Measurements from ENCODE around the gene POF1B. TPM values are rescaled to one million over a fixed set of nuclear protein-coding genes. Genes with fewer than 3 reads are reported as not detected.

Gene POF1B, protein sequence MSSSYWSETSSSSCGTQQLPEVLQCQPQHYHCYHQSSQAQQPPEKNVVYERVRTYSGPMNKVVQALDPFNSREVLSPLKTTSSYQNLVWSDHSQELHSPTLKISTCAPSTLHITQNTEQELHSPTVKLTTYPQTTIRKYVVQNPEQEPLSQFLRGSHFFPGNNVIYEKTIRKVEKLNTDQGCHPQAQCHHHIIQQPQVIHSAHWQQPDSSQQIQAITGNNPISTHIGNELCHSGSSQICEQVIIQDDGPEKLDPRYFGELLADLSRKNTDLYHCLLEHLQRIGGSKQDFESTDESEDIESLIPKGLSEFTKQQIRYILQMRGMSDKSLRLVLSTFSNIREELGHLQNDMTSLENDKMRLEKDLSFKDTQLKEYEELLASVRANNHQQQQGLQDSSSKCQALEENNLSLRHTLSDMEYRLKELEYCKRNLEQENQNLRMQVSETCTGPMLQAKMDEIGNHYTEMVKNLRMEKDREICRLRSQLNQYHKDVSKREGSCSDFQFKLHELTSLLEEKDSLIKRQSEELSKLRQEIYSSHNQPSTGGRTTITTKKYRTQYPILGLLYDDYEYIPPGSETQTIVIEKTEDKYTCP
- total RNA-seq (2022; extraction: Qiagen RNA extraction): 2.0 to 2.9 TPM (median 2.3 TPM) in 5 replicates

DNA sequence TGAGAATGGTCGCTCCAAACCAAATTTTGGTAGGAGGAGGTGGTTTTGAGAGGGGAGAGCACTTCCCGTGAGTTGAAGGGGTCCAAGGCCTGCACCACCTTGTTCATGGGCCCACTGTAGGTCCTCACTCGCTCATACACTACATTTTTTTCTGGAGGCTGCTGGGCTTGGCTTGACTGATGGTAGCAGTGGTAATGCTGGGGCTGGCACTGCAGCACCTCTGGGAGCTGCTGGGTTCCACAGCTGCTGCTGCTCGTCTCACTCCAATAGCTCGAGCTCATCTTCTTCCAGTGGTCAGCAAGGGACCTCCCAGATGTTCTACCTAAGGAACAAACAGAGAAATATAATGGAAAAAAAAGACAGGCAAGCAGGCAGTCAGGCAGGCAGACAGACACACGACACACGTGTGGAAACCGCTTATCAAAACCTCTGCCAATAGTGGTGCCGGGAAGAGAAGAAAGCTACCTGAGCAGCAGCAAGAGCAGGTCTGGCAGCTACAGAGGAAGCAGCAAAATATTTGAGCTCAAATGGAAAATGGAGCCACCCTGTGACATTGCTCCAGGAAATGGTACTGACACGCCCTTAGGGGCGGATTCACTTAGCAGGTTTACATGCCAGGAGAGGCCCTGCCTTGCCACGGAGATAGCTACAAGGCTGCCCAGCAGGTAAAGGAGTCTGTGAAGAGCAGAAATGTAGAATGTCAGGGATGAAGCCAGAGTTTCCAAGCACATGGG is at the start of gene POF1B:
Gene POF1B (minus strand): TSS at position 492 of the 734 bp plus-strand sequence. CDS start 211 bp downstream, at position 281.

DNA sequence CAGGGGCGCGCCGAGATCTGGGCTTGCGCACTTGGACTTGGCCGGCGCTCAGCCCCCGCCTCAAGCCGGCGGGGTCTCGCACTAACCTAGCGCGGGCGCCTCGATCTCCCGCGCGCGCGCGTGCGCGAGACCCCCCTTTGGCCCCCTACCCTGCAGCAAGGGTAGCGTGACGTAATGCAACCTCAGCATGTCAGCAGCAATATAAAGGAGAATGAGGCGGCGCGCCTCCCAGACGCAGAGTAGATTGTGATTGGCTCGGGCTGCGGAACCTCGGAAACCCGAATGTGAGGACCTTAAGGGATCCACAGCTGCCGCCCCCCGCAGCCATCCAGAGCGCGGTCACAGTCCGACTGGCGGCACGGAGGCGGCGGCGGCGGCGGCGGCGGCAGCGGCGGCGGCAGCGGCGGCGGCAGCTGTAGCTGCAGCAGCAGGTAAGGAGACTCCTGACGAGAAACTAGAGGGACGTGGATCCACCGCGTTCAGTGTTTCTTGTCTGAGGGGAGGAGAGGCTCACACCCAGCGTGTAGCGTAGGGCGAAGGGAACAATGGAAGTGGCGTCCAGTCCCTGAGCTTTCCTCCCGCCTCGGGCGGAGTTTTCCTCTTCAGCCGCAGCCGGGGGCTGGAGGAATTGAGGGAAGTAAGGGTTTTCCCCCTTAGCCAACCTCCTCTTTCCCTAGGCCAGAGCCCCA is 135.6 kb downstream of the POF1B start, which contains the start of the genes SATL1 and ZNF711:
Gene SATL1 (minus strand): TSS at position 19 of the 689 bp plus-strand sequence. CDS start 134,811 bp downstream, outside the sequence.
Gene ZNF711 (plus strand): TSS at position 231 of the 689 bp plus-strand sequence. CDS start 3,582 bp downstream, outside the sequence.

Other genes starting within 250 kb of the POF1B start
- gene SATL1, start 135.9 kb downstream of the POF1B start, total RNA-seq (2022; extraction: Qiagen RNA extraction): not detected in 5 replicates
- gene ZNF711, start 135.7 kb downstream of the POF1B start, total RNA-seq (2022; extraction: Qiagen RNA extraction): 0.52 to 0.99 TPM (median 0.83 TPM) in 5 replicates

Data from A549 treated with Hydrocortisone at 1 μM for 4 hours (cell line).